HG02759 (cell line): ENCODE data around the gene BMPR1A.
"Not testable (repeated sequence)": the region's sequence is repeated elsewhere in the genome, so short reads cannot be mapped to it uniquely, and the experiment has no call there.

Experiments
- ATAC-seq: cut with Tn5 transposase; IDR thresholded peaks from one replicate; pipeline ENCODE4 v1.9.1; 2021; ENCODE audit warnings: mild to moderate bottlenecking, moderate library complexity; ENCODE audit not compliant: unreplicated experiment

BMPR1A gene

DNA sequence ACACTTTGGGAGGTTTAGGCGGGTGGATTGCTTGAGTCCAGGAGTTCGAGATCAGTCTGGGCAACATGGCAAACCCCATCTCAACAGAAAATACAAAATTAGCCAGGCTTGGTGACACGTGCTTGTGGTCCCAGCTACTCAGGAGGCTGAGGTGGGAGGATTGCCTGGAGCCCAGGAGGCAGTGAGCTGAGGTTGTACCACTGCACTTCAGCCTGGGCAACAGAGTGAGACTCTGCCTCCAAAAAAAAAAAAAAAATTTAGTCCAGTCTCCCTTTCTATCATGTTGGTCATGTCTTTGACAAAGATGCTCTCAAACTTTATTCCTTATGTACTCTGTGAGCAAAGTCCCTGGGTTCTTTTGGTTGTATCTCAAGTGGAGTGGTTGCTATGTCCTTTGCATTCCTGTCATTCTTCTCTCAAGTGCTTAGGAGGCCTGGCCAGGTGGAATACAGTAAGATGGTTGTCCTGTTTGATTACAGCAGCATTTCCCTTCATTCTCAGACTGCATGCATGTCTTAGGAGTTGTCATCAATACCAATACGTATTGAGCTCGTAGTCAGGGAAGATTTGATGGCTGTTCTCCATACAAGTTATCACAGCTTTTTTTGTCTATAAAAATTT, 115.3 kb downstream of the BMPR1A start:
- no peak for ATAC-seq

DNA sequence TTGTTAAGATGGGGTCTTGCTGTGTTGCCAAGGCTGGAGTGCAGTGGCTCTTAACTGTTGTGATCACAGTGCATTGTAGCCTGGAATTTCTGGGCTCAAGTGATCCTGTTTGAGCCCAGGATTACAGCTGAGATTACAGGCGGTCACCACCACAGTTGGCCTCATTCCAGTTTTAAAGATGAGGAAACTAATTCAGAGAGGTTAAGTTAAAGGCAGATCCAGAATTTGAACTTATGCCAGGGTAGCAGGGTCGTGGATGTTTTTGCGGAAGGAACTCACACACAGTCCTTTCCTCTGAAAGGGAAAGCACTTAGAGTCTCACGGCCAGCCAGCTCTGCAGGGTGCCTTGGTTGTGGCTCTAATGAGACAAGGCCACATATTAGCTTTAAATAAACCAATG, 116.3 kb downstream of the BMPR1A start:
- ATAC-seq, result peak; percentile 42

DNA sequence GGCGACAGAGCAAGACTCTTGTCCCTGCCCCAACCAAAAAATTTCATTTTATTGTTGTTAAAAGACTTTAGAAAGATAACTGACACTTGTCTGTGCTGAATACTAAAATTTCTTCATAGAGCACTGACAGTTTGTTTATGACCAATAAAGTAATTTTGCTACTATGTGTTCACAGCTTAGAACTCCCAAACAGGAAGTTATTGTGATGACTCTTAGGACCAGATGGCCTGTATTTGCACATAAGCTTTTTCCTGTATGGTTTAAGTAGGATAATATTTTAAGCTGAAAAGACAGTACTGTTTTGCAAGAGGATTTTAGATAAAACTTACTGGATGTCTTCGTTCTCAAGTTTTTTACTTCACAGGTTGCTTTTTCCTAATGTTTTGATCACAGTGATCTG, 120.3 kb downstream of the BMPR1A start:
- ATAC-seq, result no peak

DNA sequence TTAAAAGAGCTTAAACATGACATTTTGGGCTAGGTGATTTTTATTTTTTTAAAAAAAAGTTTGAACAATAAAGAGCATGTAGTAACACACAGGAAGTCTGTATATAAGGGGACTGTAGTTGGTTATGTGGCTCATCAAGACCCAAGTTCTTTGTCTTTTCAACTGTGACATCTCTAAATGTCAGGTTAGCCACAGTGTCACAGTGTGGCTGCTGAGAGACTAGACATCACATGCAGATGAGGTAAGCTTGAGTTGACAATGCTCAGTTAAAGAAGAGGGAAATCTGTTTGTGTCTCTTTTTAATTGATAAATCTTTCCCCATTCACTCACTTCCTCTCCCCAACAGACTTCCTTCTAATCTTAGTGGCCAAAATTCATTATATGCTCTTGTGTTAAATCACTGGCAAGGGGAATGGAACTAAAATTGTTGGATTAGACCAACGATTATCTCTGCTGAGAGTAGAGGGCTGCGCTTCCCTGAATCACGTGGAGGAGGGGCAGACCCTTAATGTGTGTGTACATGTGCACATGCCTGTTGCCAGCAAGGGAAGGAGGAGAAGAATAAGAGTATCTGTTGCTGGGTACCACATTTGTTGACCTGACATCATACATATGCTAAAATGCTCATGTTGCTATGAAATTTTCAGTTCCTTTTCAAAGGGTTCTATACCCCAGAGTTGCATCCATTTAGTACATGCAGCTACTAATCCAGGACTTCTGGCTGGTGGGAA, 122.7 kb downstream of the BMPR1A start:
- peak; percentile 77 for ATAC-seq

DNA sequence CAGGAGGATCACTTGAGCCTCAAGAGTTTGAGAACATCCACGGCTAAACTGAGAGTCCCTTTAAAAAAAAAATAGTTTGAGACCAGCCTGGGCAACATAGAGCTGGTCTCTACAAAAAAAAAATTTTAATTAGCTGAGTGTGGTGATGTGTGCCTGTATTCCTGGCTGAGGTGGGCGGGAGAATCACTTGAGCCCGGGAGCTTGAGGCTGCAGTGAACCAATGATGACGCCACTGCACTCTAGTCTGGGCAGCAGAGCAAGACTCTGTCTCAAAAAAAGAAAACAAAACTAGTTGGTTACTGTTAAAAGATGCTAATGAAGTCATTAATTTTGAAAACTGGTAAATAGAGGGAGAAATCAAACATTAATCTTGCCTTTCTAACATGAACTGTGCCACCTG, 124.6 kb downstream of the BMPR1A start:
- no peak for ATAC-seq

DNA sequence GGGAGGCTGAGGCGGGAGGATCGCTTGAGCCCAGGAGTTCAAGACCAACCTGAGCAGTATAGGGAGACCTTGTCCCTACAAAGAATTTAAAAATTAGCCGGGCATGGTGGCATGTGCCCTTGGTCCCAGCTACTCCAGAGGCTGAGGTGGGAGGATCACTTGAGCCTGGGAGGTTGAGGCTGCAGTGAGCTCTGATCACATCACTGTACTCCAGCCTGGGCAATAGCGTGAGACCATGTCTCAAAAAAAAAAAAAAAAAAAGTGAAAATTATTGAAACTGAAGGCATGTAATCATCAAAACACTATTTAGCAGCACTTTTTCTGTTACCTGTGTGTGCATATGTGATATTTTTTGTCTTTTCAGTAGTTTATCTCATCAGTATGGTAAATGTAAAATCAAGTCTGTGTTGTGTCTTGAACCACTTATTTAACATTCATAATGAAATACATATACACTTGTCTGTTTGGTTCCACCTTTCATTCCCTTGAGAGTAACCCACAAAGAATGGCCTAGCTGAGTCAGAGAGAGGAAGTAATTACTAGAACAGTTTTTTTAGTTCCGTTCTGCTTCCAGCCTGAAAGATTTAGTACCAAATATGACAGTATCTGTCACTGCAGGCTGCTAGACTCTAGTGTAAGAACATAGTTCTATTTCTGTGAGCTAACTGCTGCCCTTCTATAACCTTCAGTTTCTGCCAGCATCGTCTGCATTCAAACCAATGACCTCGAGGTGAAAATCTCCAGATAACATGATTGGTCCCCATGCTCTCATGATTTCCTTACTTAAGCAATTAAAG, 132.4 kb downstream of the BMPR1A start:
- peak; percentile 99 for ATAC-seq

DNA sequence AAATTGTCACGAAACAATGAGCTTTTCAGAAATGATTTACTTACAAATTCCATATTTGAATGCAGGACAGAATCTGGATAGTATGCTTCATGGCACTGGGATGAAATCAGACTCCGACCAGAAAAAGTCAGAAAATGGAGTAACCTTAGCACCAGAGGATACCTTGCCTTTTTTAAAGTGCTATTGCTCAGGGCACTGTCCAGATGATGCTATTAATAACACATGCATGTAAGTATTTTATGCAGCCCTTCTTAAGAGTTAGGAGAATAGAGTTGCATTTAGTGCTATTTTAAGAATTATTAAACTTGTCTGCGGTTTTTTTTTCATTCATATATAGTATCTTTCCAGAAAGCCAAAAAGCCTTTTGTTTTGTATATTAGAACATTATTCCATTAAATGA, 133.6 kb downstream of the BMPR1A start:
- no peak for ATAC-seq

DNA sequence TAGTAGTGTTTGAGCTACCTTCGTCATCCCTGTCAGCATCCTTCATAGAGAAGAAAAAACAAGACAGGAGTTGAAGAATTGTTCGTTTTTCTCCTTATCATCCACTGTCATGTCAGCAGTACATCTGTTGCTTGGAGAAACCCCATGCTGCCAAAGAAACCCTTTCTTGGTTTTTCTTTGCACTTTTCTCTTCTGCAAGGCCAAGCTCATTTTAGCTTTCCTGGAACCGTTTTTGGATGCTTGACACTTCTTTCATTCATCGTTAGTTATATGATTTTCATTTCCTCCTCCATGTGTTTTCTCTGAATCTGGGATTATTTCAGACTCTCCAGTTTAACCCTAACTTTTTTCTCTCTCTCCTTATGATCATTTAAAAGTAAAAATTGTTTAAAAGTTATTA, 142.1 kb downstream of the BMPR1A start:
- no peak for ATAC-seq

DNA sequence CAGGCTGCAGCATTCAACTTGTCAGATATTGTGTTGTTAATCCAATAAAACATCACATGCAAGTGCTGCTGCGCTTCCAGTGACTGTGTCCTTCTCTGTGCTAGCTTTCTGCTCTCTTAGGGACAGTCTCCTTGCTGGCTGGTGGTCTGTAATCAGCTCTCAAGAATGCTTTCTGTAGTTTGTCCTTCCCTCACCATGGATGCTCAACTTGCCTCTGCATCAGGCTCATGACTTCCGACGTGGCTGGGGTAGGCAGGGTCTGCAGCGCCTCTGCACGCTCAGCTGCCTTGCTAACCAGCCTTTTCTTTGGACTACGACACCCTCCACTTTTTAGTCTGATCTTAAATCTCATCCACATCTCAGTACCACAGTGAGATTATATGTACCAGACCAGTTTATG, 142.7 kb downstream of the BMPR1A start:
- ATAC-seq, result no peak

DNA sequence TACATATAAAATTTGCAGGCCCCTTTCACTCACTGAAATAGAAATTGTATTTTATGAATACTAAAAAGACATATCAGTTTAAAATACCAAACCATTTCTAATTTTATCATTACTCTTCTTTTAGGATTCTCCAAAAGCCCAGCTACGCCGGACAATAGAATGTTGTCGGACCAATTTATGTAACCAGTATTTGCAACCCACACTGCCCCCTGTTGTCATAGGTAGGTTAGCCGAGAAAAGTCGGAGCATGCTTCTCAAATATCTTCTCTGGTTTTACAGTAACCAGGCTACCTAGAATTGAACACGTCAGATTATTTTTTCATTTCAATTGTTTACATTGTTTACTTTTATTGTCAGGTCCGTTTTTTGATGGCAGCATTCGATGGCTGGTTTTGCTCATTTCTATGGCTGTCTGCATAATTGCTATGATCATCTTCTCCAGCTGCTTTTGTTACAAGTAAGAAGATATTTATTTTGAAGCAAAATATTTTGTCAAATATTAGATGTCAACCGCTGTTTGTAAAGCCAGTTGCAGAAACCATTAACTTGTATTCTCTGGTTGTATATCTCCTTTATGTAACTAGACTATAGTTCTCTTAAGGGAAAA, 143.4 kb downstream of the BMPR1A start:
- ATAC-seq, result no peak

DNA sequence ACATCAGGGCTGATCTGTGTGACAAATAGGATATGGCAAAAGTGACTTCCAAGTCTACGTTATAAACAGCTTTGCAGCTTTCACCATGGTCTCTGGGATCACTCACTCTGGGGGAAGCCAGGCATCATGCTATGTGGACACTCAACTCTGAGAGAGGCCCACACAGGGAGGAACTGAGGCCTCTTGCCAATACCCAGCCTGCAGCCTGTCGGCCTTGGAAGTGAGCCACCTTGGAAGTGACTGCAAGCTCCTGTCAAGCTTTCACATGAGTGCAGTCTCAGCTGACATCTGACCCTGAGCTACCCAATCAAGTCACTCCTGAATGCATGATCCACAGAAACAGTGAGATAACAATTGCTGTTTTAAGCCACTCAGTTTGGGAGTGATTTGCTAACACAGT, 144.5 kb downstream of the BMPR1A start:
- no peak for ATAC-seq

DNA sequence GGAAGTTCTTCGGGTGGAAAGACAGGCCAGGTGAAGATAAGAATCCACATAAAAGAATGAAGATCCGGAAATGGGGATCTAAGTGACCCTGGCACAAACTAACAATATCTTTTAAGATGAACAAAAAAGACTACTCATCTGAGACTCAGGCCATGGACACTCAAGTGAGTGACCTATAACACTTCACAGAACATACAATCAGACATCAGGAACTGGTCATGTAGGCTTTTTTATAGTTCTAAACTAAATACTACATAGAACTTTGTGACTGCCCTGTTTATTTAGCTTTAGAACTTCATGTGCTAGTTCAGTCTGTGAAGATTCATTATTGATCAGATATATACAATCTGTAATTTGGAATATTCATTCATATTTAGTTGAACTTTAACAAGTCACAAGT, 148.2 kb downstream of the BMPR1A start:
- no peak for ATAC-seq

DNA sequence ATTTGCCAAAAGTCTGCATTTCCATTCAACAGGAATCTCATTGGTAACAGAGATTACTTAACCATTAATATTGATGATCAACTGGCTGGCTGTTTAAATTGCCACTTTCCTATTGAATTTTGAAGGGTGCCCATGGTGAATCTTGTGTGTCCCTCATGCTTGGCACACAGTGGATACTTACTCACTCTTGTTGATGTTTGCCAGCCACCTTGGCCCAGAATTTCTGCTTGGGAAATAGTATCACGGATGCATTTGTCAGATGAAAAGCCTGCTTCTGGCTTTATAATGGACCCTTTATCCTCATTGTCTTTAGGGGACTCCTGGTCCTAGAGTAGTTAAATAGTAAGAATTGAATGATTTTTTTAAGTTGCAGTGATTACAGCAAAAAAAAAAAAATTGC, 149.0 kb downstream of the BMPR1A start:
- no peak for ATAC-seq

DNA sequence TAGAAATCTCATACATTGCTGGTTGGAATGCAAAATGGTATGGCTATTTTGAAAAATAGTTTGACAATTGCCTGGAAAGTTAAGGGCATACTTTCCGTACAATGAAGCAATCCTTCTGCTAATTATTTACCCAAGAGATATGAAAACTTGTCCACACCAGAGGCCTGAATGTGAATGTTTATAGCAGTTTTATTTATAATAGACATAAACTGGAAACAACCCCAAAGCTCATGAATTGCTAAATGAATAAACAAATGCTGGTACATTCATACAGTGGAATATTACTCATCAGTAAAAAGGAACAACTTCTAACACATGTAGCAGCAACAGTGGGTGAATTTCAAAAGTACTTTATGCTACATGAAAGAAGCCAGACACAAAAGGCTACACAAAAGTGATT, 158.3 kb downstream of the BMPR1A start:
- no peak for ATAC-seq

DNA sequence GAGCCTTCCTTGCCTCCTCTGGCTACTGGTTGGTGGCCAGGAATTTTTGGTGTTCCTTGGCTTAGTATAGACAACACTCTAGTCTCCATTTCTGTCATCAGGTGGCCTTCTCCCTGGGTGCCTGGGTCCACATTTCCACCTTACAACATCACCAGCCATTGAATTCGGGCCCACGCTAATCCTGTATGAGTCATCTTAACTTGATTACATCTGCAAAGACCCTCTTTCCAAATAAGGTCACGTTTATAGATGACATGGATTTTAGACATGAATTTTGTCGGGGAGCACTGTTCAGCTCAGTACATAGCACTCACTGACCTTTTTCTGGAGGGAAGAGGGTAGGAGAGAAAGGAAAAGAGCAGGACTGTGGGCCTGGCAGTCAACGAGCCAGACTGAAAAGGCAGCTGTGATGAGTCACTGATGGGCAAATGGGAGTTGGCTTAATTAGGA, 161.6 kb downstream of the BMPR1A start:
- no peak for ATAC-seq

DNA sequence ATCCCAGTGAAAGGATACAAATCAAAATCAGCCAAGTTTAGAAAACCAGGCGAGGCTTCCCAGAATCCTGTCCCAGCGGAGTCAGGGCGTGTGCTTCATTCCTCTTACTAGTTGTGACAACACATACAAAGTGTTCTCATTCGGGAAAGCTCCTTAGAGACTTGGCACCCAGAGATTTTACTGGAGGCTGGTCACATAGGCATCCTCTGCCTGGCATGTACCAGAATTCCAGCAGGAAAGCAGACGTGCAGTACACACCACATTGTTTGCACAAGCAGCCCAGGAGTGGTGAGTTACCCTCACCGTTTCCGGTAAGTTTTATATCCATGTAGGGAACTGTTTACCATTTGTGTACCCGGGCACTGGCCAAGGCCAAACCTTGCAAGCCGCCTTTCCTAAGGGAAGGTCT, 166.1 kb downstream of the BMPR1A start:
- no peak for ATAC-seq

DNA sequence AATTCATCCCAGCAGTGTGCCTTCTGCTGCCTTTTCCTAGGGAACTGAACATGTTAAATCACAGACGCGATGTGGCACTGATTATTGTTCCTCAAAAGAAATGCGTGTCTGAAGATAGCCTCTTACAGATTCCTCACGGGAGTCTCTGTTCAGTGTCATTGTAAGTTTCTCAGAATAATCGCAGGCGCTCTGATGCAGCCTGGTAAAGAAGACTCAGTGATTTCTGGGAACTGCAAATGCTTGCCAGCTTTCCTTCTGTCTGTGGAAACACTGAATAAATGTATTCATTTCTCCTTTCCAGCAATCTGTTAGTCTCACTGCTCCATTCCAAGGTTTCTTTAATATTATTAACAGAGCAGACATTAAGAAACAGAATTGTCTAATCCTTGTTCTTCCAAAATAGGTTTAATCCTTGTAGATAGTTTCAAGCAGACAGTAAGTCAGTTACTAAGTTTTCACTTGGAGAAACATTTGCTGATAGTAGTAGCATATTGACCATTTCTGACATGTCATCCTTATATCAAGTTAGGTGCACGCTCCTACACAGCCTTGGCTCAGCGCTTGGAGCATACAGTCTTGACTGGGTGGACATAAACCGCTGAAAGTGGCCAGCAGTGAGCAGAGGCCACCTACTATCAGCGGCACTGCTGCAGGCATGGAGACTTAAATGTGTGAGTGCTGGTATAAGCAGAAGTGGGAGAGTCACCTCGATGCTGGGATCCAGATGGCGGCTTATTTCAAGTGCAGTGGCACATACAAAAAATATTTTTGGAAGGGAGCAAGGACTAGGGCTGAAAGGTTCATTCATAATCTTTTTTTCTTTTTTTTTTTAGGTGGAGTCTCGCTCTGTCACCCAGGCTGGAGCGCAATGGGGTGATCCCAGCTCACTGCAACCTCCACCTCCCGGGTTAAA, 173.3 kb downstream of the BMPR1A start:
- no peak for ATAC-seq

DNA sequence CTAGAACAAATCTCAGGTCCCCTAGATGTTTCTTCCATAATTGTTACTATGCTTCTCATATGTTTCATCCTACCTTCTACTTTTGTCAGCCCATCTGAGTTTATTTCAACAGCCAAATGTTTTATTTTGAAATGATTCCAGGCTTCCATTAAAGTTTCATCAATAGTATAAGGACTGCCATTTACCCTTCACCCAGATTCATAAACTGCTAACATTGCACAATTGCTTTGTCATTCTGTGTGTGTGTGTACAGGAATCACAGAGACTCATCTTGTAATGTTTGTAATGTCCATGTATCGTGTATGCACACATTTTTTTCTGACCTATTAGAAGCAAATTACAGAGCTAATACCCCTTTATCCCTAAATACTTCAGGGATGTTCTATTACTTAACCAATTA, 175.5 kb downstream of the BMPR1A start:
- ATAC-seq, result no peak

DNA sequence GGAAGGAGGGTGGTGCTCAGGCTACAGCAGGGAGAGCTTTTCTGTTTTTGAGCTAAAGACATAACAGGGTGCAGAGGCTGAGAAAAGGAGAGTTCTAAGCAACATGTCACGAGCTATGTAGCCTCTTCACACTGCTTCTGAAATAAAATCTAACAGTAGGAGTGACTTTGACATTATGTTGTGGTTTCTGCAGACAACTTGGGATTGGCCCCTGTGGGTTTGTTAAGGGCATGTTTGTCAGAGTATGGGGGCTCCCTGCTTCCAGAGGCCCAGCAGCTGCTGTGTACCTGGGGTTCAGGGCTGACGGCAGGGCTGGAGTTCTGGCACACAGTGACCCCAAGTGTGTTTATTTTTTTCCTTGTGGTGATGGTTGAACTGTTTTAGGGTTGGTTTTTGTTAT, 176.3 kb downstream of the BMPR1A start:
- no peak for ATAC-seq

DNA sequence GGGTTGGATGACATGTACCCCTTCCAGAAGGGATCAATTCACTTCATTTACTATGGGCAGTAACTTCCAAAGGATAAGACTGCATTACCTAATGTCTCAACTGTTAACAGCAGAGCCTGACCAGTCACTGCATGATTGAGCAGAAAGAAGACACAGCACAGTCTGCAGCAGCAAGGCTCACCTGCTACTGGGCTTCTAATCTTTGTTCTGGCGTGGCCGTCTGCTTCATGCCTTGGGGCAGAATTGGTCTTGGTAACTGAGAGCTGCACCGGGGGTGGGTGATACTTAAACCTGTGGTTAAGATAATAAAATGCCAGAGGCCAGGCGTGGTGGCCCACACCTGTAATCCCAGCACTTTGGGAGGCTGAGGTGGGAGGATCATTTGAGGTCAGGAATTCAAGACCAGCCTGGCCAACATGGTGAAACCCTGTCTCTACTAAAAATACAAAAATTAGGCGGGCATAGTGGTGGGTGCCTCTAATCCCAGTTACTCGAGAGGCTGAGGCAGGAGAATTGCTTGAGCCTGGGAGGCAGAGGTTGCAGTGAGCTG, 177.8 kb downstream of the BMPR1A start:
- ATAC-seq, result not testable (repeated sequence)
